Neural progenitor cell (in vitro differentiated cells): ENCODE results near the gene GPATCH2L.

ENCODE experiments used
- EZH2 ChIP-seq: fragments of 200-600 bp; sonication (generic); IDR thresholded peaks from 2 replicates; pipeline ENCODE4 v1.6.1; 2017; ENCODE audit warnings: antibody characterized with exemption, mild to moderate bottlenecking, moderate library complexity
- TF ChIP-seq, protein P1 (sequence below): fragments of 200-600 bp; sonication (generic); IDR thresholded peaks from 2 replicates; pipeline ENCODE4 v1.5.1; 2017; ENCODE audit warnings: antibody characterized with exemption, mild to moderate bottlenecking

DNA sequence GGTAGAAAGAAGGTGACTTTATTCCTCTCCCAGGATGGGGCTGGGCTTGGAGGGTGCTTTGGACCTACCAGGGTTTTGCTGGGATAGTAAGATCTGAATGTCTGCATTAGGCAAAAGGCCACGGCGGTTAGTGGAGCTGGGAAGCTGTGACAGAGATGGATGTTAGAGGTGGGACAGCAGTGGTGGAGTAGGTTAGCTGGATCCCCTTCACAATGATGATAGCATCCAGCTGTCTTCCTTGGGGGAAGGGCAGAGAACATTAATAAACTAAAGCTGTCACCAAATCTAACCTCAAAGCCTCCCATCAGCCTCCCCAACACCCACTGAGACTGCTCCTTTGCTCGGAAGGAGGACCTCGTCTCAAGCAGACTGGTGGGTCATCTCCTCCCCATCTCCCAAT lies 104.8 kb downstream of the GPATCH2L start:
- TF ChIP-seq, protein P1, sequence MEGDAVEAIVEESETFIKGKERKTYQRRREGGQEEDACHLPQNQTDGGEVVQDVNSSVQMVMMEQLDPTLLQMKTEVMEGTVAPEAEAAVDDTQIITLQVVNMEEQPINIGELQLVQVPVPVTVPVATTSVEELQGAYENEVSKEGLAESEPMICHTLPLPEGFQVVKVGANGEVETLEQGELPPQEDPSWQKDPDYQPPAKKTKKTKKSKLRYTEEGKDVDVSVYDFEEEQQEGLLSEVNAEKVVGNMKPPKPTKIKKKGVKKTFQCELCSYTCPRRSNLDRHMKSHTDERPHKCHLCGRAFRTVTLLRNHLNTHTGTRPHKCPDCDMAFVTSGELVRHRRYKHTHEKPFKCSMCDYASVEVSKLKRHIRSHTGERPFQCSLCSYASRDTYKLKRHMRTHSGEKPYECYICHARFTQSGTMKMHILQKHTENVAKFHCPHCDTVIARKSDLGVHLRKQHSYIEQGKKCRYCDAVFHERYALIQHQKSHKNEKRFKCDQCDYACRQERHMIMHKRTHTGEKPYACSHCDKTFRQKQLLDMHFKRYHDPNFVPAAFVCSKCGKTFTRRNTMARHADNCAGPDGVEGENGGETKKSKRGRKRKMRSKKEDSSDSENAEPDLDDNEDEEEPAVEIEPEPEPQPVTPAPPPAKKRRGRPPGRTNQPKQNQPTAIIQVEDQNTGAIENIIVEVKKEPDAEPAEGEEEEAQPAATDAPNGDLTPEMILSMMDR: no peak
- no peak for TF ChIP-seq EZH2
